GM18526 (cell line): ENCODE results near the gene MBD1.

ENCODE experiments used
- POLR2A ChIP-seq: IDR thresholded peaks from 3 replicates; pipeline ENCODE4 v1.6.1; 2011; ENCODE audit not compliant: insufficient read length; ENCODE audit errors: extremely low read depth

MBD1 gene

DNA sequence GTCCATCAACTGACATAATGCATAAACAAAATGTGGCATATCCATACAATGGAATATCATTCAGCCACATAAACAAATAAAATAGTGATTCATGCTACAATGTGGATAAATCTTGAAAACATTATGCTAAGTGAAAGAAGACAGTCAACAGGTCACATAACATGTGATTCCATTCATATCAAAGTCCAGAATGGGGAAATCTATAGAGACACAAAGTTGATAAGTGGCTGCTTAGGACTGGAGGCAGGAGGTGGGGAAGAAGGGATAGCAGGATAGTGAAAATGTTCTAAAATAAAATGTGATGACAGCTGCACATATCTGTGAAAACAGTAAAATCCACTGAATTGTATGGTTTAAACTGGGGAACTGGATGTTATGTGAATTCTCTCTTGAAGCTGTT lies 33.8 kb downstream of the MBD1 start:
- TF ChIP-seq POLR2A, result no peak

DNA sequence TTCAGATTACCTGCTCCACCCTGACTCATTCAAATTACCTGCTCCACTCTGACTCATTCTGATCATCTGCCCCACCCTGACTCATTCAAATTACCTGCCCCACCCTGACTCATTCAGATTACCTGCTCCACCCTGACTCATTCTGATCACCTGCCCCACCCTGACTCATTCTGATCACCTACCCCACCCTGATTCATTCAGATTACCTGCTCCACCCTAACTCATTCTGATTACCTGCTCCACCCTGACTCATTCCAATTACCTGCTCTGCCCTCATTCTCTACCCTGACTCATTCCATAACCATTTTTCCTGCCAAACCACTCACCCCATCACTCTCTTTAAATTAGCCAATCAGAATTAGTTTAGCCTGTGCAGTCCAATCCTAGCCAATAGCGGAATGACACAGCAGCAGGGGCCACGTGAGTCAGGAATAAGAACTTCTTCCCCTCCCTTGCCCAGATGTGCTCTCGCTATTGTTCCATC lies 41.2 kb downstream of the MBD1 start:
- no peak for TF ChIP-seq POLR2A

DNA sequence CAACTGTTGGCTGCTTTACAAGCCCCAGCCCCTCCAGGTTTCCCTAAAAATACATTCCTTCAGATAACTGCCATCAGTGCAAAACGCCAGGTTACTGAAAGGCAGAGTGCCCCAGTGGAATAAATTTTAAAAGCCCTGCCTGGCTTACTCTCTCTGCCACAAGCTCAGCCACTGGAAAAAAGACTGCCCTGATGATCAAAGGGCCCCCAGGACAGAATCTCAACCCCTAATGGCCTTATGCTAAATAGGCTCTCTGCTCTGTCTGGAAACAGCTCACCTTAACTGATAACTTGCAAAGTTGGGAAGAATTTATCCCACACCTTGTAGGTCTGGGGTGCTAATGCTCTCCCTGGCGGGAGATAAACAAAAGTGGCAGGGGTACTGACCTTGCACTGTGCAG lies 48.9 kb downstream of the MBD1 start:
- TF ChIP-seq POLR2A, result no peak

DNA sequence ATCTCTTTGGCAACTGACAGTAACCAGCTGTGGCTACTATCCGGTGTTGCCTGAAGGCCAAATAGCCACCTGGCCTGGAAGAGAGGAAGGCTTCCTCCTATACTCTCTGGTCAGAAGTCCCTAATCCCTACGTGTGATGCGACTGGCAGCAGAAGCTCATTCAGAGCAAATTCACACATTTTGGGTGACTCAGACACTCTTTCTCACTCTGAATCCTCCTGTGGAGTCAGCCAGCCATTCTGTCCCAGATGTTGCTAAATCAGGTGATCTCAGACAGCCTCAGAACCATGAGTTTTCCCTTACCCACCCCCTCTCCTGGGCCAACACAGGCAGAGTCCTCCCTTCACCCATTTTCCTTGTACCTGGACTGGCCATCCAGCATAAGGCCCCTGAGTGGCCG lies 49.7 kb downstream of the MBD1 start:
- TF ChIP-seq POLR2A, result no peak
